Calu3 (cell line): ENCODE data around the gene CEP131. TPM values are rescaled to one million over a fixed set of nuclear protein-coding genes. Genes with fewer than 3 reads are reported as not detected.

Experiments used
- BruUV-seq: library from RNA; stranded (reverse); fragments of 400-500 nt; replicated peaks from 2 replicates; lab custom pipeline; 2021; lab: Mats Ljungman, UMichigan
- CTCF ChIA-PET: fragments of 300-600 bp; sonication (Branson Sonifier 250); formaldehyde crosslinking; loops from one replicate; lab custom pipeline; 2022; ENCODE audit warnings: antibody characterized with exemption; lab: Charles Lee
- DNase-seq: peaks from one replicate; pipeline ENCODE4 v3.0.0; 2022
- H3K27ac Mint-ChIP-seq: one replicate; pipeline ENCODE4 v1.8.0; 2022; ENCODE audit warnings: mixed read lengths; ENCODE audit not compliant: unreplicated experiment
- H3K27me3 Mint-ChIP-seq: one replicate; pipeline ENCODE4 v1.8.0; 2022; ENCODE audit warnings: mixed read lengths; ENCODE audit not compliant: unreplicated experiment
- H3K36me3 Mint-ChIP-seq: one replicate; pipeline ENCODE4 v1.8.0; 2022; ENCODE audit warnings: mild to moderate bottlenecking, moderate library complexity, mixed read lengths; ENCODE audit not compliant: insufficient read depth, unreplicated experiment
- H3K4me1 Mint-ChIP-seq: one replicate; pipeline ENCODE4 v1.8.0; 2022; ENCODE audit warnings: mild to moderate bottlenecking, low read depth, mixed read lengths; ENCODE audit not compliant: unreplicated experiment
- H3K4me3 Mint-ChIP-seq: one replicate; pipeline ENCODE4 v1.8.0; 2022; ENCODE audit warnings: mild to moderate bottlenecking, low read depth, moderate library complexity, mixed read lengths; ENCODE audit not compliant: unreplicated experiment
- H3K9me3 Mint-ChIP-seq: one replicate; pipeline ENCODE4 v1.8.0; 2022; ENCODE audit warnings: low read depth, mixed read lengths; ENCODE audit not compliant: unreplicated experiment
- intact Hi-C: fragments of 100-400 bp; cut with micrococcal nuclease; formaldehyde crosslinking; loops from one replicate; pipeline ENCODE4 v1.10.0; 2022; ENCODE audit not compliant: unreplicated experiment
- total RNA-seq: library from RNA; stranded (reverse); gene quantifications from 2 replicates; pipeline ENCODE4 v1.2.3, GENCODE V29; 2022
- TF ChIP-seq, protein P1 (sequence below): fragments of 200-600 bp; IDR thresholded peaks from one replicate; pipeline ENCODE4 v1.8.0; 2022; ENCODE audit warnings: antibody characterized with exemption; ENCODE audit not compliant: unreplicated experiment

Gene CEP131
- total RNA-seq, 1 experiment from 2014 or later = 28.2 TPM

- no TSS peak for BruUV-seq
- no peaks in the 10 kb centered on the region for H3K9me3 Mint-ChIP-seq
- no peak overlapping the region for H3K4me3 Mint-ChIP-seq
- H3K27ac Mint-ChIP-seq = no peak overlapping the region
- H3K27me3 Mint-ChIP-seq = no peaks in the 10 kb centered on the region
- H3K4me1 Mint-ChIP-seq = no peaks in the 10 kb centered on the region
- intact Hi-C loops = no loop called here
- CTCF ChIA-PET = no interaction called here
- DNase-seq = no peak
- TF ChIP-seq, protein P1, sequence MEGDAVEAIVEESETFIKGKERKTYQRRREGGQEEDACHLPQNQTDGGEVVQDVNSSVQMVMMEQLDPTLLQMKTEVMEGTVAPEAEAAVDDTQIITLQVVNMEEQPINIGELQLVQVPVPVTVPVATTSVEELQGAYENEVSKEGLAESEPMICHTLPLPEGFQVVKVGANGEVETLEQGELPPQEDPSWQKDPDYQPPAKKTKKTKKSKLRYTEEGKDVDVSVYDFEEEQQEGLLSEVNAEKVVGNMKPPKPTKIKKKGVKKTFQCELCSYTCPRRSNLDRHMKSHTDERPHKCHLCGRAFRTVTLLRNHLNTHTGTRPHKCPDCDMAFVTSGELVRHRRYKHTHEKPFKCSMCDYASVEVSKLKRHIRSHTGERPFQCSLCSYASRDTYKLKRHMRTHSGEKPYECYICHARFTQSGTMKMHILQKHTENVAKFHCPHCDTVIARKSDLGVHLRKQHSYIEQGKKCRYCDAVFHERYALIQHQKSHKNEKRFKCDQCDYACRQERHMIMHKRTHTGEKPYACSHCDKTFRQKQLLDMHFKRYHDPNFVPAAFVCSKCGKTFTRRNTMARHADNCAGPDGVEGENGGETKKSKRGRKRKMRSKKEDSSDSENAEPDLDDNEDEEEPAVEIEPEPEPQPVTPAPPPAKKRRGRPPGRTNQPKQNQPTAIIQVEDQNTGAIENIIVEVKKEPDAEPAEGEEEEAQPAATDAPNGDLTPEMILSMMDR = no peak
- peaks cover 49% of the 10 kb centered on the region for H3K36me3 Mint-ChIP-seq
Observed at GRCh38 chr17:81265576-81265975, 42.8 kb upstream of the CEP131 start.

DNA sequence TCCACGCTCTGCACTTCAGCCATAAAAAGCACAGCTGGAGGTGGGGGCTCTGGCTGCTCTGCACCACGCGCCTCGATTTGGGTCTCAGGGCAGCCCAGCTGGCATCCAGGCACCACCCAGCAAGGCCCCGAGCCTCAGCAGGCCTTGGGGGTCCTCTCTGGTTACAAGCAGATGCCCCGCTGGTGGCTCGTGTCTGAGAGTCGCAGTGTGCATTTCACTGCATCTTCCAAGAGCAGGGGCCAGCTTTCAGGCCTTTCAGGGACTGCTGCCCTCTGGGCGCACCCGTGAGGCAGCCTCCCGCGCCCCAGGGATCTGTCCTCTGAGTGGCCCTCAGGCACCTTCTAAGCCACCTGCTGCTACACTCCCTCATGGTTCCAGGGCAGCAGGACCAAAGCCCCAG, 41.9 kb upstream of the CEP131 start:
- H3K27me3 Mint-ChIP-seq = no peaks in the 10 kb centered on the region
- CTCF ChIA-PET = no interaction called here
- DNase-seq = no peak

GRCh38 chr17:81263371-81264181, 40.8 kb upstream of the CEP131 start:
- no TSS peak for BruUV-seq
- no peak overlapping the region for H3K4me3 Mint-ChIP-seq
- H3K27ac Mint-ChIP-seq = no peak overlapping the region
- H3K4me1 Mint-ChIP-seq = no peaks in the 10 kb centered on the region
- CTCF ChIA-PET = no interaction called here
- no peaks in the 10 kb centered on the region for H3K27me3 Mint-ChIP-seq
- intact Hi-C loops = no loop called here
- DNase-seq = no peak
- H3K9me3 Mint-ChIP-seq = no peaks in the 10 kb centered on the region
- TF ChIP-seq, protein P1 = no peak
- H3K36me3 Mint-ChIP-seq = peaks cover 48% of the 10 kb centered on the region

More for the DNA sequence above, 41.9 kb upstream of the CEP131 start:
- Mint-ChIP-seq H3K4me1 (no peaks in the 10 kb centered on the region), H3K9me3 (no peaks in the 10 kb centered on the region), H3K27ac (no peak overlapping the region), H3K4me3 (no peak overlapping the region), H3K36me3 (peaks cover 41% of the 10 kb centered on the region)
- TF ChIP-seq, protein P1 = no peak
- intact Hi-C loops = no loop called here
- no TSS peak for BruUV-seq

GRCh38 chr17:81261582-81262336, 39.0 kb upstream of the CEP131 start:
- no peaks in the 10 kb centered on the region for H3K9me3 Mint-ChIP-seq
- intact Hi-C loops = no loop called here
- TF ChIP-seq, protein P1 = no peak
- H3K4me3 Mint-ChIP-seq = no peak overlapping the region
- DNase-seq = no peak
- CTCF ChIA-PET = interaction anchor here (1.0 kb wide), 1 partner anchor 223 kb away, joined by 3 read pairs; no protein-coding TSS in a partner anchor
- BruUV-seq = no TSS peak
- H3K4me1 Mint-ChIP-seq = no peaks in the 10 kb centered on the region
- H3K27ac Mint-ChIP-seq = no peak overlapping the region
- peaks cover 46% of the 10 kb centered on the region for H3K36me3 Mint-ChIP-seq
- no peaks in the 10 kb centered on the region for H3K27me3 Mint-ChIP-seq
